DMS53 treated with DMSO at 0.1 percent for 48 hours (cell line): ENCODE measurements around the gene STAP1.
"Not testable (repeated sequence)": the region's sequence is repeated elsewhere in the genome, so short reads cannot be mapped to it uniquely, and the experiment has no call there.

Experiments used
- DNase-seq: peaks from one replicate; lab custom pipeline; 2025; ENCODE audit not compliant: unreplicated experiment; lab: John Stamatoyannopoulos, UW

STAP1 gene, protein sequence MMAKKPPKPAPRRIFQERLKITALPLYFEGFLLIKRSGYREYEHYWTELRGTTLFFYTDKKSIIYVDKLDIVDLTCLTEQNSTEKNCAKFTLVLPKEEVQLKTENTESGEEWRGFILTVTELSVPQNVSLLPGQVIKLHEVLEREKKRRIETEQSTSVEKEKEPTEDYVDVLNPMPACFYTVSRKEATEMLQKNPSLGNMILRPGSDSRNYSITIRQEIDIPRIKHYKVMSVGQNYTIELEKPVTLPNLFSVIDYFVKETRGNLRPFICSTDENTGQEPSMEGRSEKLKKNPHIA

DNA sequence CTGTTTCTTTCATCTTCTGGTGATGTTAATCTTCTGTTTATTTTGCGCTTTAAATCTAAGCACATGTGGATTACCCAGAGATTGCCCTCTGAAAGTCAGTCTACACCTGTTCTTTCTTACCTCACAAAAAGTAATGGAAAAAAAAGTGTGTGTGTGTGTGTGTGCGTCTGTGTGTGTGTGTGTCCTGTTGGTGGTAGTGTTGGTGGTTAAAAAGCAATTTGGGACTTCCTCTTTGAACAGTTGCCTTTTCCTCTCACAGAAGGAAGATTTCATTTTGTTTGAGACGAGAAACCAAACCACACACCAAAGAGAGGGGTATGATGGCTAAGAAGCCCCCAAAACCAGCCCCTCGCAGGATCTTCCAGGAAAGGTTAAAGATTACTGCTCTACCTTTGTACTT is at the start of gene STAP1:
TSS of gene STAP1 (plus strand) at position 235 of the 400 bp plus-strand sequence. CDS start at position 318, 83 bp downstream.
- no peak for DNase-seq

DNA sequence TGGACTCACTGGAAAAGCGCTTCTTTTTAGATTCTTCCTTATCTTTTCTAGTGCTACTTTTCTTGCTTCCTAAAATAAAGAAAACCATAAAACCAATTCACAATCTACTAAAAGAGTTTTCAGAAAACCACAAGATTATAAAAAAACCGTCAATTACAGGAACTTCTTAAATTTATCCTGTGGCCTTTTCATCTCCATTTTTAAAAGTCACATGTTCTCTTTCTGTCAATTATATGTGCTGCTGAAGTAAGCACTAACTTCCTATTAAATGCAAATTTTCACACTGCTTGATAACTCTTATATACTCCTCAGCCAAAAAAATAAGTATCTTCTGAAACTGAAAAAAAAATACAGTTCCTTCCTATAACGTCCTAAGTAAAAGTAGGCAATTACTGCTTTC is 46.0 kb upstream of the STAP1 start:
- DNase-seq: no peak

DNA sequence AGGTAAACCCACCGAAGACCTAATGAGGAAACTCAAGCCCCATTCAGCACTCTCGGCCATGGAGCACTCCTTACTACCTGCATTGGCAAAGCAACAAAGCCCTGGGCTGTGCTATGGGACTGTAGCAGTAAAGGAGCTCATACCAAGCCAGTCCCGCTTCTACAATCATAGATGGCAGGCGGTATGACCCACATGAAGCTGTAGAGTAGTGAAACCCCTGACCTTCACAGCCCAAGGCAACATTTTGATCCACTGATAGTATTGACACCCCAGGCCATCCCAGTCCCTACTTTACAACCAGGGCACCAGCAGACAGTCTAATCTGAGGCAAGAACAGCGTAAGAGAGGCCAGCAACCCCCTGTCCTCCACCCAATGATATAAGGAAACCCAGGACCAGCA is 38.4 kb upstream of the STAP1 start:
- no peak for DNase-seq

DNA sequence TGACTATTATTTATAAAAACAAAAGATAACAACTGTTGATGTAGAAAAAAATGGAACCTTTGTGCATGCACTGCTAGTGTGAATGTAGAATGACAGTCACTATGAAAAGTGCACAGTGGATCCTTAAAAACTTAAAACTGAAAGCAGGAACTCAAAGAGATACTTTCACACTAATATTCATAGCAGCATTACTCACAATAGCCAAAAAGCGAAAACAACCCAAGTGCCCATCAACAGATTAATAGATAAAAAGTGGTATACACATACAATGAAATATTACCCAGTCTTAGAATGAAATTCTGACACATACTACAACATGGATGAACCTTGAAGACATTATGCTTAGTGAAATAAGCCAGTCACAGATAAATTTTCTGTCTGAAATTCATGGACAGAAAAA is 37.0 kb upstream of the STAP1 start:
- DNase-seq: no peak

DNA sequence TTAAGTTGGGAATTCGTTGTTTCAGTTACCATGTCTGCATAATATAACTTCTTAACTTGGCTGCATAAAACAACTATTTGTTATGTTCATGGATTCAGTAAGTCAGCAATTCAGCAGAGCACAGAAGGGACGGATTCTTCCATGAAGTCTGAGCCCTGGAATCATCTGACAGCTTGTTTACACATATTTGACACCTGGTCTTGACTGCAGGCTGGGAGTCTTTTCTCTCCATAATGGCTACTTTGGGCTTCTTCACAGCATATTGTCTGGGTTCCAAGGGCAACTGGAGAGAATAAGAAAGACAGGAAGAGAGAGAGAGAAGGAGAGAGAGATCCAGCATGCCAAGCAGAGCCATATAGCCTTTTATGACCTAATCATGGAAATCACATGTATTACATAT is 36.3 kb upstream of the STAP1 start:
- DNase-seq: no peak

DNA sequence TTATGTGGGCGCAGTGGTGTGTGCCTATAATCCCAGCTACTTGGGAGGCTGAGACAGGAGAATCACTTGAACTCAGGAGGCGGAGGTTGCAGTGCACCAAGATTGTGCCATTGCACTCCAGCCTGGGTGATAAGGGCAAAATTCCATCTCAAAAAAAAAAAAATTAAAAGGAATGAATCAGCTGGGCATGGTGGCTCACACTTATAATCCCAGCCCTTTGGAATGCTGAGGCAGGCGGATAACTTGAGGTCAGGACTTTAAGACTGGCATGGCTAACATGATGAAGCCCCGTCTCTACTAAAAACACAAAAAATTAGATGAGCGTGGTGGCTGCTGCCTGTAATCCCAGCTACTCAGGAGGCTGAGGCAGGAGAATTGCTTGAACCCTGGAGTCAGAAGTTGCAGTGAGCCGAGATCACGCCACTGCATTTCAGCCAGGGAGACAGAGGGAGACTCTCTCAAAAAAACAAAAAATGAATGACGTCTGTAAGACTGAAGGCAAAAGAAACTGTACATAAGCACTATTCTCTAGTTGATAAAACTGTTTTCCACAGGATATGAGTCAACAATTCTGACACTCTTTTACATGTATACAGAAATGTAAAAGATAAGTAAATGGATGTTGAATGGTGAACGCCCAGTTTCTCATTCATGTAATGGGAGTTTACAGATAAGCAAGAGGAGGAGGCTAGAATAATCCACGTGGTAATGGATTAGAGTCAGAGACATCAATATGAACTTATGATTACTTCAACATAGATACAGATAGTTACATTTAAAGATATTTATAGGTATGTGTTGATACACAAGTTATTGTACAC is 35.5 kb upstream of the STAP1 start:
- DNase-seq: no peak

DNA sequence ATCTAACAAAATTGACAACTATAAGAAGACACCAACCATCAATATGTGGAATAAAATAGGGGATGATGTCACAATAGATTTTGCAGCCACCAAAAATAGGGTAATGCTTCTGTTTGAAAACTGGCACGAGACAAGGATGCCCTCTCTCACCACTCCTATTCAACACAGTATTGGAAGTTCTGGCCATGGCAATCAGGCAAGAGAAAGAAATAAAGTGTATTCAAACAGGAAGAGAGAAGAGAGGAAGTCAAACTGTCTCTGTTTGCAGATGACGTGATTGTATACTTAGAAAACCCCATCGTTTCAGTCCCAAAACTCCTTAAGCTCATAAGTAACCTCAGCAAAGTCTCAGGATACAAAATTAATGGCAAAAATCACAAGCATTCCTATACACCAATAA is 34.4 kb upstream of the STAP1 start:
- not testable (repeated sequence) for DNase-seq

DNA sequence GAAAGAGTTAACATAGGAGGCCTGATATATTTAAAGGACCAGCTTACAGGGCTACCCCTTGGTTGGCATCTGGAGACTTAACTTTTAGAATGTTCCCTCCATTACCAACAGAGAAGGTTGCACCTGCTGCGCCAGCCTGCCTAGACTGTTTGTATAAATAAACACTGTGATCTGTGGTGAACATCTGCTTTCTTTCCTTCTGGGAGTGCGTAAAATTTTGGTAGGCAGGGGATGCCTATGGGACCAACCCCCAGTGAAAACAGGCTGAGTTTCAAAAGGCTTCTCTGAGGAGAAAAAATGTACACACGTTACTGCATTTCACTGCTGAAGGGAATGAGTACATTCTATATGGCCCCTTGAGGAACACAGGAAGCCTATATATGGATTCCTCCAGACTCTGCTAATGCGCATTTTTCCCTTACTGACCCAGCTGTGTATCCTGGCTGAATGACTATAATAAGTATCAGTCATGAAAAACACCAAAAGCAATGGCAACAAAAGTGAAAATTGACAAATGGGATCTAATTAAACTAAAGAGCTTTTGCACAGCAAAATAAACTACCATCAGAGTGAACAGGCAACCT is 27.1 kb upstream of the STAP1 start:
- DNase-seq: peak; percentile 60

DNA sequence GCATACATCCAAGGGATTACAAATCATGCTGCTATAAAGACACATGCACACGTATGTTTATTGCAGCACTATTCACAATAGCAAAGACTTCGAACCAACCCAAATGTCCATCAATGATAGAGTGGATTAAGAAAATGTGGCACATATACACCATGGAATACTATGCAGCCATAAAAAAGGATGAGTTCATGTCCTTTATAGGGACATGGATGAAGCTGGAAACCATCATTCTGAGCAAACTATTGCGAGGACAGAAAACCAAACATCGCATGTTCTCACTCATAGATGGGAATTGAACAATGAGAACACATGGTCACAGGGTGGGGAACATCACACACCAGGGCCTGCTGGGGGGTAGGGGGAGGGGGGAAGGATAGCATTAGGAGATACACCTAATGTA is 26.1 kb upstream of the STAP1 start:
- not testable (repeated sequence) for DNase-seq

DNA sequence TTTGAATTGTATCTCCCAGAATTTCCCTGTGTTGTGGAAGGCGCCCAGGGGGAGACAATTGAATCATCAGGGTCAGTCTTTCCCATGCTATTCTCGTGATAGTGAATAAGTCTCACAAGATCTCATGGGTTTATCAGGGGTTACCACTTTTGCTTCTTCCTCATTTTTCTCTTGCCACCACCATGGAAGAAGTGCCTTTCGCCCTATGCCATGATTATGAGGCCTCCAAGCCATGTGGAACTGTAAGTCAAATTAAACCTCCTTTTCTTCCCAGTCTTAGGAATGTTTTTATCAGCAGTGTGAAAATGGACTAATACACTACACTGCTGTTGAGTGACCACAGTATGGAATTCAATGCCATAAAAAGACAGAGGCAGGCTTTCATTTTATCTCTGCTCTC is 25.4 kb upstream of the STAP1 start:
- no peak for DNase-seq

DNA sequence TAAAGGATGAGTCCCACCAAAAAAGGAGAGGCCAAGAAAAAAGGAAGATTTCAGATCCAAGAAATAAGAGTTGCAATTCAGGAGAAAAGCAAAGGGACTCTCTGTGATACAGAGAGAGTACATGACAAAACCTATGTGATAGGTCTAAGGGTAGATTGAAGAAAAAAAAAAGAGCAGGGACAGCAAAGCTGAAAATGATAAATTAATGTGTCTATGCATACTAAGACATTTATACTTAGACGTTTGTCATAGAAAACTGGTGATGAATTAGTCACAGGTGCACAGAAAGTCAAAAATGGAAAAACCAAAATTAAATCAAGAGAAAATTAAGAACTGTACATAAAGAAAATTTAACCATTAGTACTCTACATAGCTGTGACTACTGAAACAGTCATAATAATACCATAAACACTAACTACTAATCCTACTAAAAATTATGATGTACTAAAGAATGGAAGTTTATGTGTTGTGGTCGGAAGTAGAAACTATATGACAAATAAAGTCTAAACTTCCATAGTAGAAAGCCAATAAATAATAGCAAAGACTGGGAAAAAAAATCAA is 23.2 kb upstream of the STAP1 start:
- DNase-seq: no peak

DNA sequence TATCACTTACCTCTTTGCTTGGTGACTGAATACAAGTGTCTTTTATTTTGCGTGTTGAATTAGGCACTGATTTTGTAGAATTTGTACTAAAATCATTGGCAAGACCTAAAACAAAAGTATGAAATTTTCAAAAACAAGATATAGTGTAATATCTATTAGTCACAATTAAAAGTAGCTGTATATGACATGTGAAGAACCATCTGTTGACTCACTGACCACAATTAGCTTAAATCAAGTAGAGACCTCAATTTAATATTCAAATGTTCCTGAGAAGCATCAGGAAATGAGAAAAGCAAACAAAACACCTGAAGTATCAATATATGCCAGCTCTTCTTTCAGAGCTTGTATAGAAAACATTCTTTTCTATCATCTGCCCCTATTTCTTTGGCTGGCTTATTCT is 18.7 kb upstream of the STAP1 start:
- DNase-seq: no peak

DNA sequence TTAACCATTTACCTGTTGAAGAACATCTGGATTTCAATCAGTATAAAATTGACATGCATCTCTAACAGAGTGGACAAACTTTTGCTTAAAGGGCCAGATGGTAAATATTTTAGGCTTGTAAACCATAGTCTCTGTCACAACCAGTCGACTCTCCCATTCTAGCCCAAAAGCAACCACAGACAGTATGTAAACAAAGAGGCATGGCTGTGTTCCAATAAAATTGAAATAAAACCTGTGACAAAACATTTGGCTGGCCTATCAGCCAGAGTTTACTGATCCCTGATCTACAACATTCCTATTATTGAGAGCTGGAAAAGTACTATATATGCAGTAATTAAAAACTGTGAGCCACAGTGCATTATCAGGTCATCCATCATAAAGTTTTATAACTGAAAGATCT is 16.5 kb upstream of the STAP1 start:
- DNase-seq: no peak

DNA sequence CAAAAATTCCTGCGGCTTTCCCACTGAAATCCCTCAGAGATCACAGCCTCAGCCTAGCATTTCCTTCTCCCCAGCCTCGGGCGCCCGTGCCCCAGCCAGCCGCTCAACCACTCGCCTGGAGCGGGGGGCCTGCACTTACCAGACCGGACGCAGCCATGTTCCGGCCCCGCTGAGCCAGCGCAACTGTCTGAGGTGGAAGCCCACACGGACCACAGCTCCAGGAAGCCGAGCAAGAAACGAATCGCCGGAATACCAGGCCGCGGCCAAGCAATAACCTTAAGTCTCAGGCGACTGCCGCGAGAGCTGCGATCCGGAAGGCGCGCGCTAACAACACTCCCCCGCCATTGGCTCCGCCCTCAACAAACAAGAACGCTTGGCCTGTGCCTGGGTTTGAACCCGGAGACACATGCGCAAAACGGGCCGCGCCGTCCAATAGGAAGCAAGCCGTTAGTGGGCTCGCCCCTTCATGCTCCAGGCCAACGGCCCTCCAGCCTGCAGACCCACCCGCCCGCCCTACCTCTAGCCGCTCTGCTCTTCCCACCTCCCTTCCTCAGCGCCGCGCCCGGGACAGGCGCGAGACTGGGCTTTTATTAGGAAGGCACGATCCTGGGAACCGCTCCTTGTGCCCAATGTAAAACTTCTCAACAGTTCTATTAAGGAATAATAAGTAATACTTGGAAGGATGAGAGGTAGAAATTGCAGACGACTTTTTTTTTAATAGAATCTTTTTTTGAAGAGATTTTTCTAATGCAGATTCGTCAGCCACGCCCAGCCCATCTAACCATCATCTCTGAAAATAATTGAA is 13.1 kb upstream of the STAP1 start, which contains the start of gene CENPC:
TSS of gene CENPC (minus strand) at position 305 of the 805 bp plus-strand sequence. CDS start at position 157, 148 bp downstream.
- DNase-seq: peak; percentile 90

DNA sequence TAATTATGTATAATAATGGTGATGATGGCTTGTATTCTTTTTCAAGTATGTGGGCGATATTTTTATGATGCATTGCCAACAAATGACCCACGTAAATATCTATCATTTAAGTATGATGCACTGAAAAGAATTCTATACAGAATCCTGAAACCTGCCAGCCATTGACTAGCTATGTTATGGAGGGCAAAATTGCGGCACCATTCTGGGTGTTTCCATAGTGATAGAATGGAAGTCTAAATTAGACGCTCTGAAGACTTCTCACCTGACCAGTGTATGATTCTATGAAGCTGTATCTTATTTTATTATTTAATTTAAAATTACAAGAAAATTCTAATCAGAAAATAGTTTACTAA is 12.5 kb upstream of the STAP1 start:
- no peak for DNase-seq

DNA sequence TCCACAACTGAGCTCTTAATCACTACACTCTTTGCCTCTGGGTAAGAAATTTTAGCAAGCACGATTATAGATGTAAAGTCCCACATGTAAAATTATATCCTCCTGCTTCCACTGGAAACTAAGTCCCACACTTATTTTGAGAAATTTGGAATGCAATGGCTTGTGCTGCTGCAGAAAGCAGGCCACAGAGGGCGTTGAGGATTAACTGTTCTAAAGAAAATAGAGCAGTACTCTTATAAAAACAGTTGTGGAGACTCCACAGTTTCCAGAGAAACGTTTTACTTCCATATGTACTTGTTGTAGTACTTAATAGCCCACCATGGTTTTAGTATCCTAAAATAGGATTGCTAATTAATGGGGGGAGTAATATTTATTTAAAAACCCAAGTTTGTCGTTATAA is 11.6 kb upstream of the STAP1 start:
- no peak for DNase-seq

DNA sequence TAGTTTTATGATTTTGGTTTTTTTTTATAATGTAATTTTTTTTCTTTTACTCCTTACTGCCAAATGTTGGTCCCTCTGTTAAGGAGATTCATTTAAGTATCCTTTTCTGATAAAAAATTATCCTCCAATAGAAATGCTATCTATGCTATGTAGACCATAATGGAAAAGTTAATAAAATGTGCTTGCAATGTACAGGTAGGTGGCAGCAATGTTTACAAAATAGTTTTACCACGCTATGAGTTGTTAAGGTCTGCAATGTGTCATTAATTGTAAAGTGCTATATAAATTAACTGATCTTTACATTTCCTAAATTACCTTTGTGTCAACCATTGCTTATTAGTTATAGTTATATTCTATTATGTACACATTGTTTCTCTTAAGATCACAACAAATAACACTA is 9.4 kb upstream of the STAP1 start:
- DNase-seq: peak; percentile 50

DNA sequence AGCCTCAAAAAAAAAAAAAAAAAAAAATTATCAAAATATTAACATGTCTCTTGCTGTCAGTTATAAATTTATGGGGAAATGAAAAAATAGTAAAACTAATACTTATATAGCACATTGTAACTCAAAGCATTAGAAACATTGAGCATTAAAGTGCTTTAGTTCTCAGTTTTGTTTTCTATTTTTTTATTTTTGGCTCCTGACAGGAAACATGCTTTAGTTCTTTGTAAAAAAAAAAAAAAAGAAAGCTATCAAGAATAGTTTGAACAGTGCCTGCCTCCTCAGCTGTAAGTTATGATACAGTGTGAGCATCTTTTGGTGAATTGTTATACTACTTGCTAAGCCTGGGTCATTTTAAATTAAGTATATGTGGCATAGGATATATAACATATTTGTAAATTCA is 8.1 kb upstream of the STAP1 start:
- DNase-seq: no peak

DNA sequence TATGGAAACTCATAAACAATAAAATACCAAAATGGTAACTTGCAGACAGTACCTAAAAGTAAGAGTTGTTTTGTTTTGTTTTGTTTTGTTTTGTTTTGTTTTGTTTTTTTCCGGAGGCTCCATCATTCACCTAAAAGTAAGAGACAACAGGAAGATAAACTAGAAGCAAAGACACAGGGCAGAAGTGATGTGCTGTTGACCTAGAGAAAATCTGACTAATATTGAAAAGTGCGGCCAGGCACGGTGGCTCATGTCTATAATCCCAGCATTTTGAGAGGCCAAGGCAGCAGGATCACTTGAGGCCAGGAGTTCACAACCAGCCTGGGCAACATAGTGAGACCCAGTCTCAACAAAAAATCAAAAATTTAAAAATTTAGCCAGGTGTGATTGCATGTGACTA is 7.7 kb upstream of the STAP1 start:
- DNase-seq: no peak

DNA sequence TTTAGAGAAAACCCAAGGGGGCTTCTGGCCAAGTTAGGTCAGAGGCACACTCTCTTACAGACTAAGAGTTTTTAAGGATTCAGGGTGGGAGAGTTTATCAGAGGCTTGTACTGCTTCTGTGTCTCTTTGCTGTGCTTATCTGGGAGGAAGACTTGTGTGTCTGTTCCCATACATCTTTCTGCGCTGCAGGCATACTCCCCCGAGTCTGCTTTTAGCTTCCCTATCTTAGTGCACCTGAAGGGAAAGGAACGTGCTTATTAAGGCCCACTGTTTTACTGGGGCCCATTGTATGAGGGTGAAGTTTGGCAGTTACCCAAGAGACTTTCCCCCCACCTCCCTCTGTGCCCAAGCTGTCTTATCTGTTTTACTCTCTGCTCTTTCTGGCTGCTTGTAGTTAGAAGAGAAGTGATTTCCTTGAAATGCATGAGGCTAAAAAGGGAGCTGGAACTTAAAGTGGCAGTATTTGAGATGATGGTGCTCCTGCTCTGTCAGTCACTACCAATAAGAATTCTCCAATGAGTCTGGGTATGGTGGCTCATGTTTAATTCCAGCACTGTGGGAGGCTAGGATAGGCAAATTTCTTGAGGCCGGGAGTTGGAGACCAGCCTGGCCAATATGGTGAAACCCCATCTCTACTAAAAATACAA is 6.3 kb upstream of the STAP1 start:
- not testable (repeated sequence) for DNase-seq
